Astrocyte of the spinal cord (primary cell): ENCODE results near the gene DAGLB.
"Not testable (repeated sequence)": the region's sequence is repeated elsewhere in the genome, so short reads cannot be mapped to it uniquely, and the experiment has no call there.

Experiments
- DNase-seq: peaks from one replicate; pipeline ENCODE4 v3.0.0; 2011; ENCODE audit warnings: low read depth, low spot score
- H3K4me3 ChIP-seq: 2 replicates; pipeline ENCODE4 v1.5.1; 2011; ENCODE audit warnings: low read depth, mild to moderate bottlenecking, low read length, moderate library complexity
- in situ Hi-C: cut with HindIII; loops from 2 replicates; pipeline ENCODE4 v1.10.0; 2017; ENCODE audit warnings: low sequenced_read_pairs
- TF ChIP-seq, protein P1 (sequence below): IDR thresholded peaks from 2 replicates; pipeline ENCODE4 v1.5.1; 2012; ENCODE audit warnings: low read depth, mild to moderate bottlenecking, low read length, inconsistent platforms

The DAGLB gene

DNA sequence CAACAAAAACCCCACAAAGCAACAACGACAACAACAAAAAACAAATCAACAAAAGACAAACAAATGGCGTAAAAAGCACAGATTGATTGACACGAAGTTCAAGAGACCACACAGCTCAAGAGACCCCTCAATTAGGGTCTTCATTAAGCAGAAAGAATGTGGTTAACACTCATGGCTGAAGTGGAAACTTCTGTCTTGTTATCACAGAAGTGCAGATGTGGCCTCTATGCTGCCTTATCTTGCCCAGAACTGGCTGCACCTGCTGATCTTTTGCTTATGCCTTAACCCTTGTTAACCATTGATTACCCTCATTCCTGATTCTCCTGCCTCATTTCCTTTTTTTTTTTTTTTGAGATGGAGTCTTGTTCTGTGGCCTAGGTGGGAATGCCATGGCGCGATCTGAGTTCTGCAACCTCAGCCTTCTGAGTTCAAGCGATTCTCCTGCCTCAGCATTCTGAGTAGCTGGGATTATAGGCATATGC, 3.5 kb upstream of the DAGLB start:
- TF ChIP-seq, protein P1, sequence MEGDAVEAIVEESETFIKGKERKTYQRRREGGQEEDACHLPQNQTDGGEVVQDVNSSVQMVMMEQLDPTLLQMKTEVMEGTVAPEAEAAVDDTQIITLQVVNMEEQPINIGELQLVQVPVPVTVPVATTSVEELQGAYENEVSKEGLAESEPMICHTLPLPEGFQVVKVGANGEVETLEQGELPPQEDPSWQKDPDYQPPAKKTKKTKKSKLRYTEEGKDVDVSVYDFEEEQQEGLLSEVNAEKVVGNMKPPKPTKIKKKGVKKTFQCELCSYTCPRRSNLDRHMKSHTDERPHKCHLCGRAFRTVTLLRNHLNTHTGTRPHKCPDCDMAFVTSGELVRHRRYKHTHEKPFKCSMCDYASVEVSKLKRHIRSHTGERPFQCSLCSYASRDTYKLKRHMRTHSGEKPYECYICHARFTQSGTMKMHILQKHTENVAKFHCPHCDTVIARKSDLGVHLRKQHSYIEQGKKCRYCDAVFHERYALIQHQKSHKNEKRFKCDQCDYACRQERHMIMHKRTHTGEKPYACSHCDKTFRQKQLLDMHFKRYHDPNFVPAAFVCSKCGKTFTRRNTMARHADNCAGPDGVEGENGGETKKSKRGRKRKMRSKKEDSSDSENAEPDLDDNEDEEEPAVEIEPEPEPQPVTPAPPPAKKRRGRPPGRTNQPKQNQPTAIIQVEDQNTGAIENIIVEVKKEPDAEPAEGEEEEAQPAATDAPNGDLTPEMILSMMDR: no peak
- in situ Hi-C loops: no loop called here
- no peak for DNase-seq
- H3K4me3 ChIP-seq: no peak overlapping the region

DNA sequence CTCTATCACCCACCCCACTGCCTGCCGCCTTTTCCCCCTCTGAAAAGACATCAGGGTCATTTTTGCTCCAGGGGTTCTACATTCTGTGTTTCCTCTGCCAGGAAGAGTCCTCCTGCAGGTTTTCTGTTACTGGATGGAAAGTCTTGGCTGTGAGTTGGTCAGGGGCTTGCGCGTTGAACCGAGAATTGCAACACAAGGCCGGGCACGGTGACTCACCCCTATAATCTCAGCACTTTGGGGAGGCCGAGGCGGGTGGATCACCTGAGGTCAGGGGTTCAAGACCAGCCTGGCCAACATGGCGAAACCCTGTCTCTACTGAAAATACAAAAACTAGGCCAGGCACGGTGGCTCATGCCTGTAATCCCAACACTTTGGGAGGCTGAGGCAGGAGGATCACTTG, 2.8 kb upstream of the DAGLB start:
- DNase-seq, H3K4me3 ChIP-seq, in situ Hi-C loops: not testable (repeated sequence)

DNA sequence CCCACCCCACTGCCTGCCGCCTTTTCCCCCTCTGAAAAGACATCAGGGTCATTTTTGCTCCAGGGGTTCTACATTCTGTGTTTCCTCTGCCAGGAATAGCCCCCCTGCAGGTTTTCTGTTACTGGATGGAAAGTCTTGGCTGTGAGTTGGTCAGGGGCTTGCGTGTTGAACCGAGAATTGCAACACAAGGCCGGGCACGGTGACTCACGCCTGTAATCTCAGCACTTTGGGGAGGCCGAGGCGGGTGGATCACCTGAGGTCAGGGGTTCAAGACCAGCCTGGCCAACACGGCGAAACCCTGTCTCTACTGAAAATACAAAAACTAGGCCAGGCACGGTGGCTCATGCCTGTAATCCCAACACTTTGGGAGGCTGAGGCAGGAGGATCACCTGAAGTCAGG, 2.1 kb upstream of the DAGLB start:
- H3K4me3 ChIP-seq, in situ Hi-C loops: not testable (repeated sequence)
- peak; percentile 31 for DNase-seq

DNA sequence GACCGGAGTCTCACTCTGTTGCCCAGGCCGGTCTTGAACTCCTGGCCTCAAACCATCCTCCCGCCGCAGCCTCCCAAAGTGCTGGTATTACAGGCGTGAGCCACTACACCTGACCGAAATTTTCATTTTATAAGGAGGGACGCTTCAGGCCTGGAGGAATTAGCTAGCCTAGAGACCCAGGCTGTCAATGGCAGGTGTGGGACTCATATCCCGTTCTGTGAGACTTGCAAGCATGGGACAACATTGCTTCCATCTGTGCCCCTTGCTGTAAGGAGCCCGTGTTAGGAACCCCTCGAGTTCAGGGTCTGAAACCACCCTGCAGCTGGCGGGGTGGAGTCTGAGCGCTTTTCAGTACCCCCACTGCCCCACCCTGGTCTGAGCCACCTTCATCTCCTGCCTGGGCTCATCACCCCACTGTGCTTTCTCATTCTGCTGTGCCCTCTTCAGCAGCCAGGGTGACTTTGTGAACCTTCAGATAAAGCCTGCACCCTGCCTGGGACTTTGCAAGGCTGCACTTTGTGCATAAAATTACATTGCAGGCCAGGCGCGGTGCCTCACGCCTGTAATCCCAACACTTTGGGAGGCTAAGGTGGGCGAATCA, 1.3 kb upstream of the DAGLB start:
- DNase-seq: no peak
- TF ChIP-seq, protein P1: no peak
- in situ Hi-C loops: no loop called here
- no peak overlapping the region for H3K4me3 ChIP-seq

DNA sequence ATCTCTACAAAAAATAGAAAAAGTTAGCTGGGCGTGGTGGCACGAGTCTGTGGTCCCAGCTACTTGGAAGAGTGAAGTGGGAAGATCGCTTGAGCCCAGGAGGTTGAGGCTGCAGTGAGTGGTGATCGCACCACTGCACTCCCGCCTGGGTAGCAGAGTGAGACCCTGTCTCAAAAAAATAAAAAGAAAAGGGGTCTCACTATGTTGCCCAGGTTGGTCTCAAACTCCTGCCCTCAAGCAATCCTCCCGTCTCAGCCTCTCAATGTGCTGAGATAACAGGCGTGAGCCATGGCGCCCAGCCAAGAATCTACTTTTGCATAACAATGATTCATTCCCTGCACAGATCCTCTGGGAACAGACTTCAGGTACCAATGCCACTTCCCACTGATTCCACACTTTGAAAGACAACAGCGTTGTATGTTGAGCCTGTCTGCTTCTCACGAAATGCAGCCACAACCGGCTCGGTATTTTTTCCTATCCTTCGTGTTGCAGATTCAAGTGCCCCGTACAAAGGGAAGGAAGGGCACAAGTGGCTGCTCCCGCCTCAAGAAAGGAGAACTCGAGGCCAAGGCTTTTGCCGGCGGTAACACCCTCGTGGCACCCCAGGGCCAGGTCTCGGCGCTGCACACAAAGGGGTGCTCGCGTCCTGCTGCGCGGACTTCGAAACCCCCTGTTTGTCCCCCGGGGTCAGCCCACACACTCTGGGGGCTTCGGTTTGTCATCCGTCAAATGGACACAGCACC, 745 bp downstream of the DAGLB start:
- peak; percentile 79 for DNase-seq
- H3K4me3 ChIP-seq: peak overlapping the region; percentile 90
- TF ChIP-seq, protein P1: no peak
- in situ Hi-C loops: no loop called here

DNA sequence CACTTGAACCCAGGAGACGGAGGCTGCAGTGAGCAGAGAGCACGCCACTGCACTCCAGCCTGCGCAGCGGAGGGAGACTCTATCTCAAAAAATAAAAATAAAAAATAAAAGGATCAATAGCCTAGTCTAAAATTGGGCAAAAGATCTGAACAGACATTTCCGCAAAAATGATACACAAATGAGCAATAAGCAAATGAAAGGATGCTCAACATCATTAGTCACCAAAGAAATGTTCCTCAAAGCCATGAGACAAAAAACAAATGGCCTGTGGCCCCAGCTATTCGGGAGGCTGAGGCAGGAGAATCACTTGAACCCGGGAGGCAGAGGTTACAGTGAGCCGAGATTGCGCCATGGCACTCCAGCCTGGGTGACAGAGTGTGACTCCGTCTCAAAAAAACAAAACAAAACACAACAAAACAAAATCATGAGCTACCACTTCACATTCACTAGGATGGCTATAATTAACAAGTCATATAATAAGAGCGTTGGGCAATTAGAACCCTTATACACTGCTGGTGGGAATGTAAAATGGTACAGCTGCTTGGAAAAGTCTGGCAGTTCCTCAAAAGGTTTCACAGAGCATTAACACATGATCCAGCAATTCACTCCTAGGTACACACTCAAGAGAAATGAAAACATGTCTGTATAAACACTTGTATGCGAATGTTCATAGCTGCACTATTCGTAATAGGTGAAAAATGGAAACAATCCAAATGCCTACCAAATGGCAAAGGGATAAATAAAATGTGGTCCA, 3.1 kb downstream of the DAGLB start:
- DNase-seq: no peak
- in situ Hi-C loops: no loop called here
- no peak overlapping the region for H3K4me3 ChIP-seq
- TF ChIP-seq, protein P1: no peak

DNA sequence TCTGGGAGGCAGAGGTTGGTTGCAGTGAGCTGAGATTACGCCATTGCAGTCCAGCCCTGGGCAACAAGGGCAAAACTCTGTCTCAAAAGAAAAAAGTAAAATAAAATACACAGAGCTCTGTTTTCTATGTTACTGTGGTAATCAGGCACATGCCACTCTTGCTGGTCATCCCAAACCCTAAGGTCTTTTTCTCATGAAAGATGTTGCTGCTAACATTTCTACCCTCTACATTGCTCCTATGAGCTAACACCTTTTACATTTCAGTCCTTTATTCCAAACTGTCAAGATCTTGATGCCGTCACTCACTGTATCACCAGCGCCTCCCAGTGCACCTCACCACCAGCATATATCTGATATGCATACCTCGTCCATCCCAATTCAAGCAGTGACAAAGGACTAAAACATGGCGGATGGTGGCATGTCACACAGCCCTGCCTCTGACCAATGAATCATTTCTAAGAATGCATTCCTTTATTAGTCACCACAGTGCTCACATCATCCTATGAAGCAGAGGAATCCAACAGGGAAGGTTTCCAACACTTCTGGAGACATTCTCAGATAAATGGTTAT, 4.3 kb downstream of the DAGLB start:
- peak; percentile 88 for DNase-seq
- in situ Hi-C loops: no loop called here
- H3K4me3 ChIP-seq: no peak overlapping the region
- TF ChIP-seq, protein P1: no peak
